ENCODE results near the gene HIF1A.

GRCh38 chr14:61749264-61749663 is 54.0 kb downstream of the HIF1A start:
- TF ChIP-seq, protein P1, sequence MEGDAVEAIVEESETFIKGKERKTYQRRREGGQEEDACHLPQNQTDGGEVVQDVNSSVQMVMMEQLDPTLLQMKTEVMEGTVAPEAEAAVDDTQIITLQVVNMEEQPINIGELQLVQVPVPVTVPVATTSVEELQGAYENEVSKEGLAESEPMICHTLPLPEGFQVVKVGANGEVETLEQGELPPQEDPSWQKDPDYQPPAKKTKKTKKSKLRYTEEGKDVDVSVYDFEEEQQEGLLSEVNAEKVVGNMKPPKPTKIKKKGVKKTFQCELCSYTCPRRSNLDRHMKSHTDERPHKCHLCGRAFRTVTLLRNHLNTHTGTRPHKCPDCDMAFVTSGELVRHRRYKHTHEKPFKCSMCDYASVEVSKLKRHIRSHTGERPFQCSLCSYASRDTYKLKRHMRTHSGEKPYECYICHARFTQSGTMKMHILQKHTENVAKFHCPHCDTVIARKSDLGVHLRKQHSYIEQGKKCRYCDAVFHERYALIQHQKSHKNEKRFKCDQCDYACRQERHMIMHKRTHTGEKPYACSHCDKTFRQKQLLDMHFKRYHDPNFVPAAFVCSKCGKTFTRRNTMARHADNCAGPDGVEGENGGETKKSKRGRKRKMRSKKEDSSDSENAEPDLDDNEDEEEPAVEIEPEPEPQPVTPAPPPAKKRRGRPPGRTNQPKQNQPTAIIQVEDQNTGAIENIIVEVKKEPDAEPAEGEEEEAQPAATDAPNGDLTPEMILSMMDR (IDR thresholded peaks at IDR 0.05) = no peak
- TF ChIP-seq POLR2A (IDR thresholded peaks at IDR 0.05) = no peak

Data from thyroid gland (tissue), 4 donors.